H1 (cell line): ENCODE measurements around the gene SMPDL3B. TPM values are rescaled to one million over a fixed set of nuclear protein-coding genes. Genes with fewer than 3 reads are reported as not detected.

Experiments used
- polyA plus RNA-seq, 7 experiments: library from polyadenylated mRNA; depleted of rRNA in 3 of 7; stranded (reverse) in 5 of 7; unstranded in 2 of 7; fragments of >200 nt in 5 of 7; fragments of 200-250 nt in 2 of 7; gene quantifications; 1 replicate in 5 of 7; 2 replicates in 1 of 7; 4 replicates in 1 of 7; pipeline versions ENCODE4 v1.2.1 to v1.2.3, GENCODE V29; 2011 to 2013; ENCODE audit warnings: missing spikeins in 2 of 7, mixed read lengths in 2 of 7
- total RNA-seq: library from RNA; stranded (reverse); fragmentation: NEBNext Ultra II Directional; extraction: Animal tissue kit (Norgen Biotek cat#: 25700); gene quantifications from 2 replicates; pipeline ENCODE4 v1.2.1, GENCODE V29; 2021
- TF ChIP-seq, protein P1 (sequence below): IDR thresholded peaks from 2 replicates; pipeline ENCODE4 v1.6.1; 2012; ENCODE audit warnings: low read length, inconsistent platforms

Gene SMPDL3B
- total and polyA plus RNA-seq, 2 of the 8 experiments (the other 6 are each of a cell fraction or from before 2014, with no cell fraction given): 54.7 to 143 TPM

DNA sequence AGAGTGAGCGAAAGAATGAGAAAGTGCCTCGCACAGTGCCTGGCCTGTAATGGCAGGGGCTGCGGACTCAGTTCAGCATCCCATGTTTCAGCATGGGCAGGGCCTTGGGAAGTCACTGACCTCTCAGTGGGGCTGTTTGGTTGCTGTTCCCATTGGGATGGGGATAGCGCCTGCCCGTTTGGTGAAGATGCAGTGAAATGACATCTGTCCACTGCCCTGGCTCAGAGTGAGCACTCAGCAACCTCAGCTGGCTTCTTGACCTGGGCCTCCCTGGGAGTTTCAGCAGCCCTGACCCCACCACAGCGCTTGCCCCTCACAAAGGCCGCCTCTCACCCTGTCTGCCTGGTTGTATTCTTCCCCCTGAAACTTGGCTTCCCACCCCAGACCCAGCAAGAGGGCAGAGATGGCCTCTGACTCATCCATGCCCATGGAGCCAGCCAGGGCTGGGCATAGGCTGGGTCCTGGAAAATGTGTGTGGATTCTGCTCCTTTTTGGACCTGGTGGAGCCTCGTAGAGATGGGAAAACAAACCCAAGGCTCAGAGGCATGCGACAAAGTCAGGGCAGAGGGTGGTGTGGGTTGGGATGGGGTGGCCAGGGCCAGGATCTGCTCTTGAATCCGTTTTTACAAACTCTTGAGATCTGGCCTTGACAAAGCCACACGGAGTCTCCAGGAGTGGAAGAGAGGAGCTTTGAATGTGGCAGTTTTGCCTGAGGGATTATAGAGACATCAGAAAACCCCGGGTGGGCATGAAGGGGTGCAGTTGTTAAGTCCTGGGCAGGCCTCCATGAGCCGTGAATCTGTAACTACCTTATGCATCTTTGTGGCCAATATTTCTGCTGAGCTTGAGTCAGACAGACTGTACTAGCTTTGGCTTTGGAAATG is 26.2 kb downstream of the SMPDL3B start (continued):
- TF ChIP-seq, protein P1, sequence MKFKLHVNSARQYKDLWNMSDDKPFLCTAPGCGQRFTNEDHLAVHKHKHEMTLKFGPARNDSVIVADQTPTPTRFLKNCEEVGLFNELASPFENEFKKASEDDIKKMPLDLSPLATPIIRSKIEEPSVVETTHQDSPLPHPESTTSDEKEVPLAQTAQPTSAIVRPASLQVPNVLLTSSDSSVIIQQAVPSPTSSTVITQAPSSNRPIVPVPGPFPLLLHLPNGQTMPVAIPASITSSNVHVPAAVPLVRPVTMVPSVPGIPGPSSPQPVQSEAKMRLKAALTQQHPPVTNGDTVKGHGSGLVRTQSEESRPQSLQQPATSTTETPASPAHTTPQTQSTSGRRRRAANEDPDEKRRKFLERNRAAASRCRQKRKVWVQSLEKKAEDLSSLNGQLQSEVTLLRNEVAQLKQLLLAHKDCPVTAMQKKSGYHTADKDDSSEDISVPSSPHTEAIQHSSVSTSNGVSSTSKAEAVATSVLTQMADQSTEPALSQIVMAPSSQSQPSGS: no peak
